IMR-90 (cell line): Measurements from ENCODE around the gene TMEM259. TPM values are rescaled to one million over a fixed set of nuclear protein-coding genes. Genes with fewer than 3 reads are reported as not detected.
A peak's percentile ranks its signal among the peaks of the same experiment; 100 is the strongest.

Experiments used
- ATAC-seq: fragments of 200-7000 bp; cut with Tn5 transposase; 2 replicates; pipeline ENCODE4 v1.9.1; 2020; ENCODE audit warnings: low read depth, mild to moderate bottlenecking, moderate library complexity
- BruUV-seq: library from RNA; stranded (reverse); fragments of 400-500 nt; replicated peaks from 2 replicates; lab custom pipeline; 2021; lab: Mats Ljungman, UMichigan
- CTCF ChIA-PET: fragments of 300-600 bp; formaldehyde crosslinking; extraction: SDS; loops from one replicate; lab custom pipeline; 2021; ENCODE audit warnings: antibody characterized with exemption; lab: Yijun Ruan, JAX
- POLR2A ChIA-PET: fragments of 300-600 bp; sonication (Branson Sonifier 250); formaldehyde crosslinking; loops from one replicate; lab custom pipeline; 2022; ENCODE audit warnings: antibody characterized with exemption; ENCODE audit not compliant: unreplicated experiment; lab: Charles Lee
- DNase-seq: peaks from one replicate; pipeline ENCODE4 v3.0.0; 2013
- H2AFZ ChIP-seq: replicated peaks from 2 replicates; pipeline ENCODE3; 2013; ENCODE audit warnings: low read length, mild to moderate bottlenecking; ENCODE audit not compliant: poor library complexity
- H2AK5ac ChIP-seq: 2 replicates; pipeline ENCODE4 v1.6.1; 2013; ENCODE audit warnings: low read depth, low read length, inconsistent platforms
- H2AK9ac ChIP-seq: replicated peaks from 2 replicates; pipeline ENCODE3; 2013; ENCODE audit warnings: mild to moderate bottlenecking, low read depth, low read length, moderate library complexity; ENCODE audit not compliant: poor library complexity
- H2BK120ac ChIP-seq: 2 replicates; pipeline ENCODE4 v1.6.1; 2013; ENCODE audit warnings: low read depth, low read length, inconsistent platforms
- H2BK15ac ChIP-seq: 3 replicates; pipeline ENCODE4 v1.6.1; 2013; ENCODE audit warnings: low read depth, low read length, inconsistent platforms
- H2BK20ac ChIP-seq: 2 replicates; pipeline ENCODE4 v1.6.1; 2013; ENCODE audit warnings: low read depth, mild to moderate bottlenecking, inconsistent platforms, low read length, moderate library complexity
- H2BK5ac ChIP-seq: 2 replicates; pipeline ENCODE4 v1.6.1; 2013; ENCODE audit warnings: mild to moderate bottlenecking, low read depth, low read length, inconsistent platforms; ENCODE audit not compliant: poor library complexity, severe bottlenecking
- H3K14ac ChIP-seq: replicated peaks from 2 replicates; pipeline ENCODE4 v1.6.1; 2013; ENCODE audit warnings: low read depth, low read length, inconsistent platforms
- H3K18ac ChIP-seq: 2 replicates; pipeline ENCODE4 v1.6.1; 2013; ENCODE audit warnings: low read depth, low read length, control low read depth
- H3K23ac ChIP-seq: 2 replicates; pipeline ENCODE4 v1.6.1; 2013; ENCODE audit warnings: low read depth, low read length, inconsistent platforms
- H3K27ac ChIP-seq: 2 replicates; pipeline ENCODE4 v1.5.1; 2013; ENCODE audit warnings: mild to moderate bottlenecking, control low read depth, low read length; ENCODE audit not compliant: insufficient read depth
- H3K27me3 ChIP-seq: 2 replicates; pipeline ENCODE4 v1.6.1; 2013; ENCODE audit warnings: low read length; ENCODE audit not compliant: control insufficient read depth, insufficient read depth
- H3K36me3 ChIP-seq: 2 replicates; pipeline ENCODE4 v1.6.1; 2013; ENCODE audit warnings: low read length, mixed read lengths; ENCODE audit not compliant: control insufficient read depth, insufficient read depth
- H3K4ac ChIP-seq: 2 replicates; pipeline ENCODE4 v1.6.1; 2013; ENCODE audit warnings: low read depth, low read length, inconsistent platforms
- H3K4me1 ChIP-seq: 2 replicates; pipeline ENCODE4 v1.6.1; 2013; ENCODE audit warnings: low read length, mixed read lengths; ENCODE audit not compliant: control insufficient read depth, insufficient read depth
- H3K4me2 ChIP-seq: 2 replicates; pipeline ENCODE4 v1.6.1; 2013; ENCODE audit warnings: low read depth, mild to moderate bottlenecking, control low read depth, low read length, moderate library complexity
- H3K4me3 ChIP-seq: 2 replicates; pipeline ENCODE4 v1.5.1; 2013; ENCODE audit warnings: low read depth, mild to moderate bottlenecking, control low read depth, low read length, moderate library complexity; ENCODE audit not compliant: insufficient read depth
- H3K56ac ChIP-seq: 2 replicates; pipeline ENCODE4 v1.6.1; 2013; ENCODE audit warnings: low read length, inconsistent platforms; ENCODE audit not compliant: insufficient read depth; ENCODE audit errors: extremely low read depth
- H3K79me1 ChIP-seq, 2 experiments: 2 replicates each; pipeline ENCODE4 v1.6.1; 2013; ENCODE audit warnings: low read length in 2 of 2, inconsistent platforms in 1 of 2, low read depth in 1 of 2
- H3K9ac ChIP-seq: 2 replicates; pipeline ENCODE4 v1.6.1; 2013; ENCODE audit warnings: low read depth, low read length, control low read depth
- H3K9me1 ChIP-seq: 2 replicates; pipeline ENCODE4 v1.6.1; 2013; ENCODE audit warnings: low read length, inconsistent platforms; ENCODE audit not compliant: insufficient read depth
- H3K9me3 ChIP-seq: 2 replicates; pipeline ENCODE4 v1.6.1; 2013; ENCODE audit warnings: low read length; ENCODE audit not compliant: control insufficient read depth, insufficient read depth
- H4K20me1 ChIP-seq: 2 replicates; pipeline ENCODE4 v1.6.1; 2013; ENCODE audit warnings: low read length, inconsistent platforms; ENCODE audit not compliant: insufficient read depth
- H4K5ac ChIP-seq: 2 replicates; pipeline ENCODE4 v1.6.1; 2013; ENCODE audit warnings: mild to moderate bottlenecking, low read depth, low read length, control low read depth
- H4K8ac ChIP-seq, 2 experiments: 2 replicates each; pipeline ENCODE4 v1.6.1; 2013; ENCODE audit warnings: low read depth in 2 of 2, low read length in 2 of 2, control low read depth in 1 of 2, inconsistent platforms in 1 of 2
- H4K91ac ChIP-seq: 2 replicates; pipeline ENCODE4 v1.6.1; 2013; ENCODE audit warnings: low read depth, low read length, inconsistent platforms; ENCODE audit not compliant: insufficient read depth
- CTCF ChIP-seq: conservative IDR thresholded peaks from 2 replicates; pipeline ENCODE4 v1.5.1; 2012; ENCODE audit warnings: mild to moderate bottlenecking, low read depth, low read length, improper control_type of control experiment
- MAFK ChIP-seq: IDR thresholded peaks from 2 replicates; pipeline ENCODE4 v1.6.1; 2012; ENCODE audit warnings: low read depth, low read length, improper control_type of control experiment
- RAD21 ChIP-seq: IDR thresholded peaks from 2 replicates; pipeline ENCODE4 v1.6.1; 2012; ENCODE audit warnings: low read length, improper control_type of control experiment
- RCOR1 ChIP-seq: IDR thresholded peaks from 2 replicates; pipeline ENCODE4 v1.6.1; 2012; ENCODE audit warnings: mild to moderate bottlenecking, low read length, improper control_type of control experiment; ENCODE audit not compliant: insufficient replicate concordance
- WGBS, 2 experiments: methylation state at CpG; one replicate each; pipeline versions ENCODE4 v1.1.5 to v1.1.7; 2013; ENCODE audit warnings: missing lambda C conversion rate in 2 of 2; ENCODE audit not compliant: insufficient read length in 1 of 2; ENCODE audit errors: extremely low coverage in 2 of 2; 5-methylcytosine and 5-hydroxymethylcytosine counted together
- dilution Hi-C: fragments of 300-500 bp; cut with HindIII; formaldehyde crosslinking; loops from one replicate; pipeline ENCODE4 v1.14.3; 2018; ENCODE audit warnings: low sequenced_read_pairs; ENCODE audit not compliant: unreplicated experiment
- in situ Hi-C: fragments of 300-500 bp; cut with MboI; formaldehyde crosslinking; loops from 3 replicates; pipeline ENCODE4 v1.14.3; 2019; ENCODE audit warnings: low sequenced_read_pairs, inconsistent platforms, mixed read lengths
- intact Hi-C: fragments of 100-400 bp; cut with micrococcal nuclease; formaldehyde crosslinking; loops from 2 replicates; pipeline ENCODE4 v1.10.0; 2022
- polyA plus RNA-seq, 3 experiments: library from polyadenylated mRNA; depleted of rRNA; stranded (reverse); fragments of >200 nt; gene quantifications; 2 replicates each; pipeline ENCODE4 v1.2.3, GENCODE V29; 2012; ENCODE audit warnings: low replicate concordance in 1 of 3
- total RNA-seq: library from RNA; depleted of rRNA; stranded (reverse); fragments of >200 nt; gene quantifications from 2 replicates; pipeline ENCODE4 v1.2.3, GENCODE V29; 2012

Gene TMEM259
- total and polyA plus RNA-seq, 2 of the 4 experiments (the other 2 are of a cell fraction), result 22.6 to 153 TPM

GRCh38 chr19:989381-990081 lies 31.4 kb downstream of the TMEM259 start:
- peaks cover 7% of the 10 kb centered on the region for H4K20me1 ChIP-seq
- peaks cover 3% of the 10 kb centered on the region for H3K4me1 ChIP-seq
- no peak for DNase-seq
- no peak overlapping the region for H2BK5ac ChIP-seq
- no peak overlapping the region for H2AK9ac ChIP-seq
- H3K9me3 ChIP-seq, result no peaks in the 10 kb centered on the region
- H3K4me3 ChIP-seq, result no peak overlapping the region
- intact Hi-C loops, result no loop called here
- H3K14ac ChIP-seq, result no peak overlapping the region
- H3K23ac ChIP-seq, result no peak overlapping the region
- H4K5ac ChIP-seq, result no peak overlapping the region
- ChIA-PET CTCF (no interaction called here), POLR2A (no interaction called here)
- no peak overlapping the region for H4K91ac ChIP-seq
- no peak overlapping the region for H3K18ac ChIP-seq
- no peak overlapping the region for H3K27ac ChIP-seq
- no peak overlapping the region for H2AK5ac ChIP-seq
- H3K4ac ChIP-seq, result no peak overlapping the region
- no peak overlapping the region for H2BK15ac ChIP-seq
- H3K4me2 ChIP-seq, result no peak overlapping the region
- no TSS peak for BruUV-seq
- 0 out of 2 replicates have a peak, but pooled peaks cover 4% of the 10 kb centered on the region for H3K9me1 ChIP-seq
- WGBS, 2 experiments, result 97% methylated on average over 6 of the region's 25 CpGs; no CpG with 5 or more reads in 1 of the 2 experiments
- no peak for TF ChIP-seq RAD21
- no peak for TF ChIP-seq RCOR1
- no peak for TF ChIP-seq MAFK
- TF ChIP-seq CTCF, result peak; percentile 16; the same call in 1 of the 2 replicates
- H2BK120ac ChIP-seq, result no peak overlapping the region
- dilution Hi-C loops, result no loop called here
- H3K36me3 ChIP-seq, result peaks cover 49% of the 10 kb centered on the region
- H3K9ac ChIP-seq, result no peak overlapping the region
- ATAC-seq, result no peak
- no peak overlapping the region for H2AFZ ChIP-seq
- no peak overlapping the region for H3K56ac ChIP-seq
- H4K8ac ChIP-seq, result no peak overlapping the region
- H3K79me1 ChIP-seq, result peaks cover 5 to 26% of the 10 kb centered on the region in 2 experiments
- H2BK20ac ChIP-seq, result no peak overlapping the region
- H3K27me3 ChIP-seq, result no peaks in the 10 kb centered on the region
- in situ Hi-C loops, result loop anchor here (10.0 kb wide), 1 partner anchor 225 kb away; no protein-coding TSS in a partner anchor
